ENCODE results near the gene GMEB2. TPM values are rescaled to one million over a fixed set of nuclear protein-coding genes. Genes with fewer than 3 reads are reported as not detected.
"Not testable (repeated sequence)": the region's sequence is repeated elsewhere in the genome, so short reads cannot be mapped to it uniquely, and the experiment has no call there.

GMEB2 gene
- 3.4 and 7.4 TPM in 2 replicates for total RNA-seq (ENCODE audit: low replicate concordance)

GRCh38 chr20:63626424-63627128 lies at the start of gene GMEB2:
GMEB2 (minus strand) TSS chr20:63627101; CDS start chr20:63619397, 7,704 bp downstream.
- no peak for DNase-seq (ENCODE audit: low read depth)
- TF ChIP-seq CTCF (IDR thresholded peaks at IDR 0.05; ENCODE audit: insufficient read depth, low read length): no peak
- H3K4me3 ChIP-seq (ENCODE audit: low read depth, low read length): peak within 1 kb of the TSS; percentile 92

GRCh38 chr20:63675681-63676368 lies 48.9 kb upstream of the GMEB2 start:
- DNase-seq (ENCODE audit: low read depth): no peak
- TF ChIP-seq CTCF (IDR thresholded peaks at IDR 0.05; ENCODE audit: insufficient read depth, low read length): no peak
- H3K4me3 ChIP-seq (ENCODE audit: low read depth, low read length): no peak overlapping the region

GRCh38 chr20:63673951-63674350 lies 47.0 kb upstream of the GMEB2 start:
- no peak for DNase-seq (ENCODE audit: low read depth)

GRCh38 chr20:63672666-63673065 lies 45.8 kb upstream of the GMEB2 start:
- H3K4me3 ChIP-seq (ENCODE audit: low read depth, low read length): no peak overlapping the region
- no peak for TF ChIP-seq CTCF (IDR thresholded peaks at IDR 0.05; ENCODE audit: insufficient read depth, low read length)
- DNase-seq (ENCODE audit: low read depth): no peak

More at GRCh38 chr20:63673951-63674350, 47.0 kb upstream of the GMEB2 start:
- no peak for TF ChIP-seq CTCF (IDR thresholded peaks at IDR 0.05; ENCODE audit: insufficient read depth, low read length)
- H3K4me3 ChIP-seq (ENCODE audit: low read depth, low read length): no peak overlapping the region

GRCh38 chr20:63671695-63672094 lies 44.8 kb upstream of the GMEB2 start:
- H3K4me3 ChIP-seq (ENCODE audit: low read depth, low read length); DNase-seq (ENCODE audit: low read depth): not testable (repeated sequence)

GRCh38 chr20:63668351-63668750 lies 41.5 kb upstream of the GMEB2 start:
- no peak for TF ChIP-seq CTCF (IDR thresholded peaks at IDR 0.05; ENCODE audit: insufficient read depth, low read length)
- no peak for DNase-seq (ENCODE audit: low read depth)

GRCh38 chr20:63667858-63668257 lies 41.0 kb upstream of the GMEB2 start:
- TF ChIP-seq CTCF (IDR thresholded peaks at IDR 0.05; ENCODE audit: insufficient read depth, low read length): no peak
- no peak overlapping the region for H3K4me3 ChIP-seq (ENCODE audit: low read depth, low read length)
- no peak for DNase-seq (ENCODE audit: low read depth)

More at GRCh38 chr20:63668351-63668750, 41.5 kb upstream of the GMEB2 start:
- no peak overlapping the region for H3K4me3 ChIP-seq (ENCODE audit: low read depth, low read length)

Measured in fibroblast of the aortic adventitia (primary cell).